PFSK-1 (cell line): ENCODE results near the gene GOLIM4.

ENCODE experiments used
- FOXP2 ChIP-seq: optimal IDR thresholded peaks from 2 replicates; pipeline ENCODE3; 2011; ENCODE audit warnings: borderline replicate concordance, control low read depth, inconsistent platforms; ENCODE audit not compliant: insufficient read depth; ENCODE audit errors: extremely low read length, extremely low read depth
- POLR2AphosphoS5 ChIP-seq: IDR thresholded peaks from 2 replicates; pipeline ENCODE4 v1.6.1; 2012; ENCODE audit warnings: low read depth, mild to moderate bottlenecking, control low read depth, low read length, moderate library complexity
- REST ChIP-seq, 2 experiments: IDR thresholded peaks; 2 replicates each; pipeline versions ENCODE4 v1.6.1 to v1.8.0; 2011 to 2012; ENCODE audit warnings: low read depth in 2 of 2, low read length in 2 of 2, control low read depth in 1 of 2, inconsistent platforms in 1 of 2, mild to moderate bottlenecking in 1 of 2, moderate library complexity in 1 of 2; ENCODE audit not compliant: insufficient read depth in 1 of 2
- SIN3A ChIP-seq: IDR thresholded peaks from 2 replicates; pipeline ENCODE4 v1.6.1; 2012; ENCODE audit warnings: mild to moderate bottlenecking, low read length, moderate library complexity, borderline replicate concordance; ENCODE audit not compliant: insufficient read depth
- TAF1 ChIP-seq: IDR thresholded peaks from 2 replicates; pipeline ENCODE4 v1.6.1; 2012; ENCODE audit warnings: low read length, control low read depth, borderline replicate concordance; ENCODE audit not compliant: insufficient read depth

The GOLIM4 gene

GRCh38 chr3:168121184-168122017 lies 25.7 kb upstream of the GOLIM4 start:
- TF ChIP-seq TAF1 (no peak), SIN3A (no peak), POLR2AphosphoS5 (no peak)

- TF ChIP-seq REST (IDR thresholded peaks at IDR 0.05; ENCODE audit: insufficient read depth in 1 of 2, low read depth in 2 of 2, low read length in 2 of 2) (no peak), FOXP2 (no peak), POLR2AphosphoS5 (no peak), SIN3A (no peak), TAF1 (no peak)
Measured at GRCh38 chr3:168117853-168118313, 22.2 kb upstream of the GOLIM4 start.

- TF ChIP-seq TAF1 (no peak), POLR2AphosphoS5 (no peak), SIN3A (no peak), FOXP2 (no peak), REST (IDR thresholded peaks at IDR 0.05; ENCODE audit: insufficient read depth in 1 of 2, low read depth in 2 of 2, low read length in 2 of 2) (no peak)
Measured at GRCh38 chr3:168117059-168117458, 21.3 kb upstream of the GOLIM4 start.

GRCh38 chr3:168116279-168116678 lies 20.6 kb upstream of the GOLIM4 start:
- no peak for TF ChIP-seq SIN3A
- no peak for TF ChIP-seq TAF1
- TF ChIP-seq FOXP2, result no peak
- no peak for TF ChIP-seq REST (IDR thresholded peaks at IDR 0.05; ENCODE audit: insufficient read depth in 1 of 2, low read depth in 2 of 2, low read length in 2 of 2)
- no peak for TF ChIP-seq POLR2AphosphoS5

- TF ChIP-seq POLR2AphosphoS5 (no peak), SIN3A (no peak), TAF1 (no peak), FOXP2 (no peak), REST (IDR thresholded peaks at IDR 0.05; ENCODE audit: insufficient read depth in 1 of 2, low read depth in 2 of 2, low read length in 2 of 2) (no peak)
Measured at GRCh38 chr3:168113848-168114247, 18.1 kb upstream of the GOLIM4 start.
